Vagina (tissue), 2 donors: Measurements from ENCODE around the gene ZNRF2.

Experiments used
- CTCF ChIP-seq, 3 experiments: fragments of 450-650 bp in 2 of 3; fragments of 200-600 bp in 1 of 3; sonication (generic) in 1 of 3; IDR thresholded peaks; one replicate each; pipeline ENCODE4 v1.5.1; 2017 to 2019; ENCODE audit warnings: antibody characterized with exemption in 3 of 3, mild to moderate bottlenecking in 2 of 3, moderate library complexity in 2 of 3
- POLR2AphosphoS5 ChIP-seq, 2 donors: sonication (generic); formaldehyde crosslinking; IDR thresholded peaks; one replicate each; pipeline ENCODE4 v1.9.0; 2017; ENCODE audit warnings: antibody characterized with exemption in 2 of 2, mild to moderate bottlenecking in 2 of 2, low read depth in 1 of 2; ENCODE audit not compliant: insufficient read depth in 1 of 2

- TF ChIP-seq CTCF (IDR thresholded peaks at IDR 0.05) (no peak), POLR2AphosphoS5 (IDR thresholded peaks at IDR 0.05; ENCODE audit: insufficient read depth in 1 of 2, low read depth in 1 of 2) (no peak)
Measured at GRCh38 chr7:30396389-30396788, 112.0 kb downstream of the ZNRF2 start.
